Activated T-helper 17 cell treated with anti-CD3 and anti-CD28 coated beads, Interleukin-2, amount 50 U/mL, for 72 hours (primary cell): ENCODE data around the gene MYO5B. TPM values are rescaled to one million over a fixed set of nuclear protein-coding genes. Genes with fewer than 3 reads are reported as not detected.
A peak's percentile ranks its signal among the peaks of the same experiment; 100 is the strongest.

Experiments
- ATAC-seq: fragments of 150-1000 bp; cut with Tn5 transposase; replicated peaks from 2 replicates; pipeline ENCODE4 v1.10.0; 2021; ENCODE audit warnings: mild to moderate bottlenecking, moderate library complexity
- H3K27ac Mint-ChIP-seq: one replicate; pipeline ENCODE4 v1.8.0; 2022; ENCODE audit warnings: mixed read lengths
- H3K27me3 Mint-ChIP-seq: one replicate; pipeline ENCODE4 v1.8.0; 2022; ENCODE audit warnings: mixed read lengths
- H3K36me3 Mint-ChIP-seq: one replicate; pipeline ENCODE4 v1.8.0; 2022; ENCODE audit warnings: low read depth, mild to moderate bottlenecking, mixed read lengths
- H3K4me1 Mint-ChIP-seq: one replicate; pipeline ENCODE4 v1.8.0; 2022; ENCODE audit warnings: mixed read lengths
- H3K4me3 Mint-ChIP-seq: one replicate; pipeline ENCODE4 v1.8.0; 2022; ENCODE audit warnings: mild to moderate bottlenecking, mixed read lengths
- H3K9me3 Mint-ChIP-seq: one replicate; pipeline ENCODE4 v1.8.0; 2022; ENCODE audit warnings: mixed read lengths
- total RNA-seq, 2 donors: library from RNA; stranded (reverse); gene quantifications; one replicate each; pipeline ENCODE4 v1.2.3, GENCODE V29; 2022

MYO5B gene
- total RNA-seq, 2 donors from 2014 or later: 0.29 TPM; not detected in 1

- ATAC-seq: no peak
- H3K4me3 Mint-ChIP-seq: no peak overlapping the region
- no peak overlapping the region for H3K27ac Mint-ChIP-seq
- no peaks in the 10 kb centered on the region for H3K36me3 Mint-ChIP-seq
- no peaks in the 10 kb centered on the region for H3K4me1 Mint-ChIP-seq
- peaks cover 36% of the 10 kb centered on the region for H3K27me3 Mint-ChIP-seq
- H3K9me3 Mint-ChIP-seq: no peaks in the 10 kb centered on the region
Observed at GRCh38 chr18:50065527-50065926, 129.4 kb downstream of the MYO5B start.

- Mint-ChIP-seq H3K4me3 (no peak overlapping the region), H3K27me3 (peaks cover 36% of the 10 kb centered on the region), H3K36me3 (no peaks in the 10 kb centered on the region), H3K27ac (no peak overlapping the region), H3K9me3 (no peaks in the 10 kb centered on the region), H3K4me1 (no peaks in the 10 kb centered on the region)
- no peak for ATAC-seq
Observed at GRCh38 chr18:50065039-50065438, 129.9 kb downstream of the MYO5B start.

DNA sequence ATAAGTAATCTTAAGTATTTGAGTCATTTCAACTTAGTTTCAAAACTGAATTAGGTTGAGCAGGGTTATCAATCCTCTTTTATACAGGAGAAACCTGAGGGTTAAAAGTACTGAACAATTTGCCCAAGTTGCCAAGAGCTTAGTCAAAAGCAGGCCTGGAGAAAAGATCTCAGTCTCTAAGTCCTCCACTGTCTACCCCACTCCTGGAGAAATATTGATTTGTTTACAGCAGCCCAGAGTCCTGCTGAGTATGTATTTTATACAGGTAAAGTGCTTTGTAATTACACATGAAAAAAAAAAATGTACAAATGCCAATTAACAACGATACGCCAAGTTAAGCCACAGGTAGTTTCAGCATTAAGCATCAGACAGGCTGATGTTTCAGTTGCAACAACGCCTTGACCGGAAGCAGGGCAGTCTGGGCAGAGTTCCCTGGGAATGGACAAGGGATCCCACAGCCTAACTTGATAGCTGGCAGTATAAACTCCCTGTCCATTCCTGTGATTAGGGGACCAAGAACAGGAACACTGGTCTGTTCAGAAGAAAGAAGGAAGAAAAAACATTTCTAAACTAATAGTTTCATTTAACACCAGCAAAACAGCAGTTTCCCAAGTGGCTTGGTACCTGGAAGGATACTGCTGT lies 132.9 kb downstream of the MYO5B start:
- Mint-ChIP-seq H3K4me3 (no peak overlapping the region), H3K4me1 (no peaks in the 10 kb centered on the region), H3K36me3 (no peaks in the 10 kb centered on the region), H3K27me3 (peaks cover 43% of the 10 kb centered on the region), H3K9me3 (no peaks in the 10 kb centered on the region), H3K27ac (no peak overlapping the region)
- no peak for ATAC-seq

DNA sequence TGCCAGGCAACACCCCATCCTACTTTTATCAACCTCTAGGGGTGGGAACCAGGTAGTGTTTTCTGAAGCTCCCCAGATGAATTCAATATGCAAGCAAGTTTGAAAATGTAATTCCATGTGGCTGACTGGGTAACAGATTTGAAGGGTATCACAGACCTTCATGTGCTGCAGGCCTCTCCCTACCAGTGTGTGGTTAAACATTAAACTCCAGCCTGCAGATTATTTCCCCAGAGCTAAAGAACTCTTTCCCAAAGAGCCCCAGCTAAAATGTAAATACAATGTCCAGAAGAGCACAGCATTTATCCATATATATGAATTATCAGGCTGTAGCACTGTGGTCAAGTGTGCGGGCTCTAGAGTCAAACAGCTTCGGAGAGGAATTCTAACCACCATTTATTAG lies 134.1 kb downstream of the MYO5B start:
- ATAC-seq: no peak
- H3K4me1 Mint-ChIP-seq: no peaks in the 10 kb centered on the region
- no peaks in the 10 kb centered on the region for H3K36me3 Mint-ChIP-seq
- H3K4me3 Mint-ChIP-seq: no peak overlapping the region
- no peak overlapping the region for H3K27ac Mint-ChIP-seq
- H3K9me3 Mint-ChIP-seq: no peaks in the 10 kb centered on the region
- peaks cover 35% of the 10 kb centered on the region for H3K27me3 Mint-ChIP-seq

GRCh38 chr18:50058731-50059130 lies 136.2 kb downstream of the MYO5B start:
- H3K4me1 Mint-ChIP-seq: no peaks in the 10 kb centered on the region
- no peaks in the 10 kb centered on the region for H3K36me3 Mint-ChIP-seq
- no peak overlapping the region for H3K27ac Mint-ChIP-seq
- peaks cover 32% of the 10 kb centered on the region for H3K27me3 Mint-ChIP-seq
- no peak overlapping the region for H3K4me3 Mint-ChIP-seq
- H3K9me3 Mint-ChIP-seq: no peaks in the 10 kb centered on the region
- no peak for ATAC-seq

DNA sequence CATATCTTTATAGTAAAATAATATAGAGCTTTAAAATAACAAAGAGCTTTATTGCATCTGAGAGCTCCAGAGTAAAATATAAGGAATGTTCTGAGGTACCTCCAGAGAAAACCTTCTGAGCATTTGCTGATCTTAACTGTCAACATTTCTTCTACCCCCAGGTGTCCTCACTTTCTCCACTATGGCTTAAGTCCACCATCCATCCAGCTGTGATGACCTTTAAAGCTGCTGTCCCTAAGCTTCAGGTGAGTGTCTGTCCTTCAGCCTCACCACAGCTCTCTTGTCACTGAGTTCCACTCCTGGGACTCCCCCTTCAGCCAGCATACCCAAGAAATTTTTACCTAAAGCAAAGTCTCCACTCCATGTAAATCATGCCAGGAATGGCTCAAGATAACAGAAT lies 137.9 kb downstream of the MYO5B start:
- Mint-ChIP-seq H3K27me3 (peaks cover 32% of the 10 kb centered on the region), H3K27ac (no peak overlapping the region), H3K36me3 (no peaks in the 10 kb centered on the region), H3K9me3 (no peaks in the 10 kb centered on the region), H3K4me1 (no peaks in the 10 kb centered on the region), H3K4me3 (no peak overlapping the region)
- no peak for ATAC-seq

- Mint-ChIP-seq H3K9me3 (peaks cover 4% of the 10 kb centered on the region), H3K27ac (no peak overlapping the region), H3K27me3 (peaks cover 36% of the 10 kb centered on the region), H3K4me1 (no peaks in the 10 kb centered on the region), H3K36me3 (no peaks in the 10 kb centered on the region), H3K4me3 (no peak overlapping the region)
- ATAC-seq: no peak
Observed at GRCh38 chr18:50056185-50056584, 138.8 kb downstream of the MYO5B start.

- Mint-ChIP-seq H3K4me3 (no peak overlapping the region), H3K9me3 (peaks cover 4% of the 10 kb centered on the region), H3K27ac (no peak overlapping the region), H3K27me3 (peaks cover 36% of the 10 kb centered on the region), H3K36me3 (no peaks in the 10 kb centered on the region), H3K4me1 (no peaks in the 10 kb centered on the region)
- no peak for ATAC-seq
Observed at GRCh38 chr18:50055488-50055887, 139.5 kb downstream of the MYO5B start.

GRCh38 chr18:50053111-50053510 lies 141.8 kb downstream of the MYO5B start:
- ATAC-seq: no peak
- Mint-ChIP-seq H3K4me3 (no peak overlapping the region), H3K4me1 (no peaks in the 10 kb centered on the region), H3K27me3 (peaks cover 26% of the 10 kb centered on the region), H3K36me3 (no peaks in the 10 kb centered on the region), H3K9me3 (peaks cover 4% of the 10 kb centered on the region), H3K27ac (no peak overlapping the region)

DNA sequence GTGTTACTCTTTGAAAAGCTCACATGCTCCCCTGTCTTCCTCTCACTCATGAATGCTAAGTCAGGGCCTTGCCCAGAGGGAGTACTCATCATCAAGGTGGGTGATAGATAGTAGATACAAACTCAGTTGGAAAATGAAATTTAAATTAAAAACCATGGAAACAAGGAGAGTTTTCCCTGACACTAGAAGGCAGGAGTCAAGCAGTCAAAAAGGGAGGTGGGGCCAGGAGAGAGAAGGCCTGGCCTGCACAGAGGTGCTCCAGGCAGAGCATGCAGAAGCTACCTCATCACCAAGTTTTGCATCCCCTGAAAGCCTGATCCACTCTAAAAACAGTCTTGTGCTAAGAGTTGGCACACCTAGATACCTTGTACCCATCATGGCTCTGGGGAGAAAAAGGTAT lies 143.7 kb downstream of the MYO5B start:
- ATAC-seq: no peak
- Mint-ChIP-seq H3K9me3 (peaks cover 4% of the 10 kb centered on the region), H3K27me3 (peaks cover 20% of the 10 kb centered on the region), H3K4me1 (no peaks in the 10 kb centered on the region), H3K4me3 (no peak overlapping the region), H3K27ac (no peak overlapping the region), H3K36me3 (no peaks in the 10 kb centered on the region)

- H3K36me3 Mint-ChIP-seq: no peaks in the 10 kb centered on the region
- H3K9me3 Mint-ChIP-seq: no peaks in the 10 kb centered on the region
- no peaks in the 10 kb centered on the region for H3K4me1 Mint-ChIP-seq
- no peak overlapping the region for H3K4me3 Mint-ChIP-seq
- peaks cover 17% of the 10 kb centered on the region for H3K27me3 Mint-ChIP-seq
- H3K27ac Mint-ChIP-seq: no peak overlapping the region
- ATAC-seq: no peak
Observed at GRCh38 chr18:50045126-50045525, 149.8 kb downstream of the MYO5B start.

DNA sequence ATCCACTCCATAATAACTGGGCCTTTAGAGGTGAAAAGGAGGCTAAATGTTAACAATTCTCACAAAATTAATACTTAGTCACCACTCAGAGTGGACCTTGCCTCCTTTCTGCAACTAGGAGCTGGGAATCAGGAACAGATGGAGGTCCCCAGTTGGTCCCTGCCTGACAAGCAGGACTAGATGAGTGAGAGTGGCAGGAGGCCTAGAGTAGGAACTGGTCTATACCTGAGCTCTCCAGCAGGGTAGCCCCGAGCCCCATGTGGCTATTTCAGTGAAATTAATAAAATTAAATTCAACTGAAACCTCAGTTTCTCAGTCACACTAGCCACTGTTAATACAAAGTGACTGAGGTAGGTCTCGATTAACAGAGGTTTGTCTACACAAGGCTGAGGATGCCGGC lies 150.5 kb downstream of the MYO5B start:
- ATAC-seq: no peak

GRCh38 chr18:50042611-50043010 lies 152.3 kb downstream of the MYO5B start:
- H3K9me3 Mint-ChIP-seq: no peaks in the 10 kb centered on the region
- no peak for ATAC-seq
- H3K4me1 Mint-ChIP-seq: no peaks in the 10 kb centered on the region
- H3K36me3 Mint-ChIP-seq: no peaks in the 10 kb centered on the region
- H3K27me3 Mint-ChIP-seq: peaks cover 19% of the 10 kb centered on the region
- no peak overlapping the region for H3K27ac Mint-ChIP-seq
- no peak overlapping the region for H3K4me3 Mint-ChIP-seq

More for the DNA sequence above, 150.5 kb downstream of the MYO5B start:
- no peaks in the 10 kb centered on the region for H3K36me3 Mint-ChIP-seq
- peaks cover 19% of the 10 kb centered on the region for H3K27me3 Mint-ChIP-seq
- no peaks in the 10 kb centered on the region for H3K9me3 Mint-ChIP-seq
- H3K27ac Mint-ChIP-seq: no peak overlapping the region
- H3K4me3 Mint-ChIP-seq: no peak overlapping the region
- H3K4me1 Mint-ChIP-seq: no peaks in the 10 kb centered on the region

DNA sequence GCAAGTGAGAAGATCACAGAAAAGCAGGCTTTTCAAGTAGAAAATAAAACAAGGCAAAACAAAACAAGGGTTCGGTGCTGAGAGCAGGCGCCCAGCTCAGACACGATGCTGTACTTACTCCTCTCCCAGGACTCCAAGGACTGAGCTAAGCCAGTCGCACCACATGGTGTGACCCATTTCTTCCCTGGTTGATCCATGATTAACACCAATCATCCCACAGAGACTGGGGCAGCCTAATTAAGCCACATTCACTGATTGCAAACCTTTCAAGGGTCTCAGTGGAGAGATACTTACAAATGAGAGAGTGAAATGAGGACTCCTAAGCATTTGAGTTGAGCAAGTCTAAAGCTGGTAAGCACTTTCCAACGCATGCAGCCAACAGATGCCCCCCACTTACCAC lies 155.2 kb downstream of the MYO5B start:
- Mint-ChIP-seq H3K4me3 (no peak overlapping the region), H3K27me3 (peaks cover 24% of the 10 kb centered on the region), H3K36me3 (no peaks in the 10 kb centered on the region), H3K4me1 (no peaks in the 10 kb centered on the region), H3K27ac (no peak overlapping the region), H3K9me3 (no peaks in the 10 kb centered on the region)
- ATAC-seq: no peak

GRCh38 chr18:50038448-50038847 lies 156.5 kb downstream of the MYO5B start:
- Mint-ChIP-seq H3K36me3 (no peaks in the 10 kb centered on the region), H3K27ac (no peak overlapping the region), H3K27me3 (peaks cover 25% of the 10 kb centered on the region), H3K4me1 (no peaks in the 10 kb centered on the region), H3K9me3 (no peaks in the 10 kb centered on the region), H3K4me3 (no peak overlapping the region)
- ATAC-seq: peak; percentile 66

DNA sequence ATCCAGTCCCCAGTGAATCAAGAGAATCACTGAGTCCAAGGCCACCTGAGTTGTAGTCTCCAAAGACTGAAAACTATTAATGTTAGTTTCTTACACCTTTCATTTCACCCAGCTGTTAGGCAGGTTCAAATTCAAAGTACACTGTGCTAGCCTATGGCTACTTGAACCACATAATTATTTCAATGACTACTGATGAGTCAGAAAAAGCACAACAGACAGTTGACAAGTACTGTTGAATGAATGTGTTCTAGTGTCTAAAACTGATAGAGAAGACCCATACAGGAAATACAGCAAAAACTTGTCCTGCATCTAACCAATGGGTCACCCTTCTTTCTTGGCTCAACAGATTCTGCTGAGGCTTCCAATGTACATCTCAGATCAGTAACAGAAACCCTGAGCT lies 160.9 kb downstream of the MYO5B start:
- H3K27ac Mint-ChIP-seq: no peak overlapping the region
- no peaks in the 10 kb centered on the region for H3K4me1 Mint-ChIP-seq
- no peak for ATAC-seq
- no peaks in the 10 kb centered on the region for H3K36me3 Mint-ChIP-seq
- H3K4me3 Mint-ChIP-seq: no peak overlapping the region
- peaks cover 25% of the 10 kb centered on the region for H3K27me3 Mint-ChIP-seq
- no peaks in the 10 kb centered on the region for H3K9me3 Mint-ChIP-seq
